Measurements from ENCODE around the gene ARTN. TPM values are rescaled to one million over a fixed set of nuclear protein-coding genes. Genes with fewer than 3 reads are reported as not detected.

ARTN gene
- total RNA-seq, 3 donors from 2014 or later (not counting 1 experiment from before 2014, with no cell fraction given) = 1.4 TPM; not detected in 2

DNA sequence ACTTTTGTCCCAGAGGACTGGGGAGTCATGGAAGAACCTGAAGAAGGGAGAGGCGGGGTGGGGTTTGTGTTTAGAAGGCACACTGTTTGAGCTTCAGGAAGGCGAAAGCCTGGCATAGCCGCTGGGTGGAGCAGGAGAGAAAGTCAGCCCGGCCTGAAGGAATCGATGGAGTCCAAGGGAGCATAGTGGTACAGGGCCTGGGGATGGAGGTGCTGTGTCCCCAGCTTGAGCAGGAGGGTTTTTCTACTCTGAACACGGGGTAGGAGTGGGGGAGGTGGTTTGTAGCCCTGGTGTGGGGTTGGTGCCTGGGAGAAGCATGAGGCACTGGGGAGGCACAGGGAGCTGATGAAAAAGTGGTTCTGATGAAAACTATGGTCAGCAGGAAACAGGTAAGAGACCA lies 53.1 kb downstream of the ARTN start:
- ATAC-seq = no peak
- Mint-ChIP-seq H3K27me3 (ENCODE audit: low read depth in 2 of 2) (no peaks in the 10 kb centered on the region), H3K36me3 (no peaks in the 10 kb centered on the region), H3K9me3 (no peaks in the 10 kb centered on the region), H3K4me3 (no peak overlapping the region), H3K4me1 (peaks cover 0 to 19% of the 10 kb centered on the region in 2 donors), H3K27ac (no peak overlapping the region)
- Histone ChIP-seq H3K4me3 (ENCODE audit: low read length) (no peak overlapping the region), H3K27ac (ENCODE audit: low read length) (no peak overlapping the region), H3K36me3 (ENCODE audit: control insufficient read depth, insufficient read depth, low read length) (no peaks in the 10 kb centered on the region), H3K9me3 (ENCODE audit: control insufficient read depth, insufficient read depth, low read length) (no peaks in the 10 kb centered on the region), H3K4me1 (ENCODE audit: control insufficient read depth, insufficient read depth, low read length) (peaks cover 9% of the 10 kb centered on the region), H3K27me3 (ENCODE audit: control insufficient read depth, insufficient read depth, low read length) (no peaks in the 10 kb centered on the region)
- intact Hi-C loops (cut with micrococcal nuclease) = no loop called here
- 90% methylated on average over 6 of the region's 6 CpGs for WGBS (ENCODE audit: insufficient coverage)
- TF ChIP-seq, protein P1, sequence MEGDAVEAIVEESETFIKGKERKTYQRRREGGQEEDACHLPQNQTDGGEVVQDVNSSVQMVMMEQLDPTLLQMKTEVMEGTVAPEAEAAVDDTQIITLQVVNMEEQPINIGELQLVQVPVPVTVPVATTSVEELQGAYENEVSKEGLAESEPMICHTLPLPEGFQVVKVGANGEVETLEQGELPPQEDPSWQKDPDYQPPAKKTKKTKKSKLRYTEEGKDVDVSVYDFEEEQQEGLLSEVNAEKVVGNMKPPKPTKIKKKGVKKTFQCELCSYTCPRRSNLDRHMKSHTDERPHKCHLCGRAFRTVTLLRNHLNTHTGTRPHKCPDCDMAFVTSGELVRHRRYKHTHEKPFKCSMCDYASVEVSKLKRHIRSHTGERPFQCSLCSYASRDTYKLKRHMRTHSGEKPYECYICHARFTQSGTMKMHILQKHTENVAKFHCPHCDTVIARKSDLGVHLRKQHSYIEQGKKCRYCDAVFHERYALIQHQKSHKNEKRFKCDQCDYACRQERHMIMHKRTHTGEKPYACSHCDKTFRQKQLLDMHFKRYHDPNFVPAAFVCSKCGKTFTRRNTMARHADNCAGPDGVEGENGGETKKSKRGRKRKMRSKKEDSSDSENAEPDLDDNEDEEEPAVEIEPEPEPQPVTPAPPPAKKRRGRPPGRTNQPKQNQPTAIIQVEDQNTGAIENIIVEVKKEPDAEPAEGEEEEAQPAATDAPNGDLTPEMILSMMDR (IDR thresholded peaks at IDR 0.05) = no peak
- no peak for DNase-seq

Other genes with a start within 250 kb of the ARTN start
- gene ST3GAL3, start 226.3 kb upstream of the ARTN start, total RNA-seq = 10 to 100 TPM; 22.2 to 27.3 (median 22.3) TPM
- gene IPO13, start 13.1 kb downstream of the ARTN start, total RNA-seq = 10 to 100 TPM; 18.1 to 22.7 (median 18.4) TPM
- 10 to 100 TPM; 18.2 to 27.3 (median 18.8) TPM for gene DPH2, start 36.2 kb downstream of the ARTN start, total RNA-seq
- gene ATP6V0B, start 41.2 kb downstream of the ARTN start, total RNA-seq = 100 to 1,000 TPM in 2 of 3 donors, 10 to 100 TPM in 1; 76.3 to 115 (median 113) TPM
- 1 to 10 TPM; 1.5 to 5.5 (median 2.2) TPM for gene B4GALT2, start 45.4 kb downstream of the ARTN start, total RNA-seq
- 1 to 10 TPM; 3.8 to 5.2 (median 3.9) TPM for gene CCDC24, start 57.8 kb downstream of the ARTN start, total RNA-seq
- gene SLC6A9, start 97.7 kb downstream of the ARTN start, total RNA-seq = under 1 TPM in 2 of 3 donors, not detected in 1; 0.29 to 0.55 TPM
- not detected for gene KLF17, start 185.0 kb downstream of the ARTN start, total RNA-seq
- gene KLF18, start 207.8 kb downstream of the ARTN start, total RNA-seq = not detected

All from natural killer cell (primary cell).